Gastrocnemius medialis (tissue), 4 donors: ENCODE measurements around the gene COL4A5.

Source experiments
- CTCF ChIP-seq, 5 experiments: fragments of 450-650 bp in 3 of 5; fragments of 200-600 bp in 2 of 5; sonication (generic) in 2 of 5; IDR thresholded peaks in 4 of 5; conservative IDR thresholded peaks in 1 of 5; 1 replicate in 4 of 5; 2 replicates in 1 of 5; pipeline ENCODE4 v1.5.1; 2016 to 2019; ENCODE audit warnings: antibody characterized with exemption in 5 of 5, mild to moderate bottlenecking in 3 of 5, moderate library complexity in 3 of 5
- POLR2A ChIP-seq, 2 donors: fragments of 450-650 bp; IDR thresholded peaks; one replicate each; pipeline ENCODE4 v1.6.1; 2017; ENCODE audit warnings: antibody characterized with exemption in 2 of 2, mild to moderate bottlenecking in 2 of 2, moderate library complexity in 2 of 2

GRCh38 chrX:108415891-108416290 lies 23.7 kb upstream of the COL4A5 start:
- TF ChIP-seq CTCF (IDR thresholded peaks at IDR 0.05 in 4 of 5, conservative IDR thresholded peaks at IDR 0.05 in 1 of 5): no peak
- no peak for TF ChIP-seq POLR2A (IDR thresholded peaks at IDR 0.05)
